Pancreas (tissue), 10 donors: ENCODE results near the gene CFAP69. TPM values are rescaled to one million over a fixed set of nuclear protein-coding genes. Genes with fewer than 3 reads are reported as not detected.

Experiments used
- ATAC-seq, 4 donors: fragments of 200-7000 bp; cut with Tn5 transposase; one replicate each; pipeline versions ENCODE4 v1.8.0 to v1.9.1; 2020; ENCODE audit warnings: mild to moderate bottlenecking in 4 of 4, moderate library complexity in 4 of 4
- DNase-seq, 6 donors: peaks; one replicate each; pipeline ENCODE4 v3.0.0-alpha.2; 2020
- FAIRE-seq: peaks from 2 replicates; lab custom pipeline; 2012; peaks lifted over from hg19 to GRCh38; lab: Jason Lieb, UNC
- H3K27ac ChIP-seq, 4 donors: fragments of 200-600 bp; sonication (generic); 1 replicate in 3 of 4; 2 replicates in 1 of 4; pipeline versions ENCODE4 v1.5.0 to v1.8.0; 2020
- H3K27me3 ChIP-seq, 4 donors: fragments of 200-600 bp; one replicate each; pipeline ENCODE4 v1.8.0; 2021
- H3K36me3 ChIP-seq, 3 donors: fragments of 200-600 bp; sonication (generic) in 1 of 3; one replicate each; pipeline versions ENCODE4 v1.5.0 to v1.8.0; 2020 to 2021
- H3K4me1 ChIP-seq, 3 donors: fragments of 200-600 bp; one replicate each; pipeline ENCODE4 v1.8.0; 2021
- H3K4me3 ChIP-seq, 4 donors: fragments of 200-600 bp; sonication (generic) in 2 of 4; one replicate each; pipeline versions ENCODE4 v1.5.0 to v1.8.0; 2020 to 2021
- H3K9me3 ChIP-seq, 4 donors: fragments of 200-600 bp; one replicate each; pipeline ENCODE4 v1.8.0; 2021
- WGBS, 2 donors: extraction: QIAGEN DNeasy Blood & Tissue Kit; methylation state at CpG; one replicate each; pipeline ENCODE4 v1.1.7; 2013; 5-methylcytosine and 5-hydroxymethylcytosine counted together
- intact Hi-C, 3 donors: fragments of 100-400 bp; cut with DNase I; formaldehyde crosslinking; loops; one replicate each; pipeline versions ENCODE4 v1.11.1 to v1.14.2; 2022
- polyA plus RNA-seq, 2 donors: library from polyadenylated mRNA; stranded (reverse); fragments of 200-250 nt; gene quantifications; one replicate each; pipeline ENCODE4 v1.2.3, GENCODE V29; 2013
- total RNA-seq, 6 donors: library from RNA; stranded (reverse); fragmentation: NEBNext Ultra II Directional in 4 of 6; extraction: Animal tissue kit (Norgen Biotek cat#: 25700) in 4 of 6; gene quantifications; one replicate each; pipeline versions ENCODE4 v1.2.1 to v1.2.4, GENCODE V29; 2021 to 2023
- TF ChIP-seq, protein P1 (sequence below), 4 donors: fragments of 200-600 bp; sonication (generic) in 3 of 4; IDR thresholded peaks; one replicate each; pipeline versions ENCODE4 v1.5.0 to v1.8.0; 2021; ENCODE audit warnings: antibody characterized with exemption in 4 of 4
- donor health status: healthy with polysubstance abuse.
- donor health status: DM: no; HTN: no; CAD: no; lungs with moderate emphysema.
- donor health status: DM: no; HTN: no; CAD: no.
- donor health status: control.
- donor health status: control.
- donor health status: Bipolar disorder and iron deficiency.
- donor health status: DM: yes; HTN: yes; CAD: no.
- donor health status: DM: no; HTN: no; CAD: no.
- donor health status: DM: no; HTN: no; CAD: no.
- donor health status: DM: yes; HTN: yes; CAD: no.

Gene CFAP69
- total and polyA plus RNA-seq, 8 donors = 2.6 to 12.8 (median 4.1) TPM

DNA sequence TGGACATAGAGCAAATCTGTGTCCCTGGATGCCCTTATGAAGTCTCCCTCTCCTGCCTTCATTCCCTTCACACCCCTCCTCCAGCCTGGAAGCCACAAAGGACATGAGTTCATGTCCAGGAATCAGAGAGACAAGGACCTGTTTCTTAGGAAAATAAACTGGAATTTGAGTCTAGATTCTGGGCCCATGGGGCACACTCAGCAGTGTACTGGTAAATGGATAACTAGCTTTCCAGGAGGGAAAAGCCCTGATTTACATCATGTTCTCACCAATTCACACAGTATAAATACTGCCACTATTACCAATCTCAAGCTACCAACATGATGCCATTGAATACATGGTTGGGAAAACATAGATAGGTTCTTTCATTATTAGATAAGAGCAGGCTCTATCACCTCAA is 66.2 kb downstream of the CFAP69 start:
- ATAC-seq (no peak), DNase-seq (no peak), FAIRE-seq (no peak)
- intact Hi-C loops = no loop called here
- Histone ChIP-seq H3K4me3 (no peak overlapping the region), H3K27me3 (no peaks in the 10 kb centered on the region), H3K27ac (no peak overlapping the region), H3K36me3 (no peaks in the 10 kb centered on the region), H3K9me3 (no peaks in the 10 kb centered on the region), H3K4me1 (no peaks in the 10 kb centered on the region)
- TF ChIP-seq, protein P1, sequence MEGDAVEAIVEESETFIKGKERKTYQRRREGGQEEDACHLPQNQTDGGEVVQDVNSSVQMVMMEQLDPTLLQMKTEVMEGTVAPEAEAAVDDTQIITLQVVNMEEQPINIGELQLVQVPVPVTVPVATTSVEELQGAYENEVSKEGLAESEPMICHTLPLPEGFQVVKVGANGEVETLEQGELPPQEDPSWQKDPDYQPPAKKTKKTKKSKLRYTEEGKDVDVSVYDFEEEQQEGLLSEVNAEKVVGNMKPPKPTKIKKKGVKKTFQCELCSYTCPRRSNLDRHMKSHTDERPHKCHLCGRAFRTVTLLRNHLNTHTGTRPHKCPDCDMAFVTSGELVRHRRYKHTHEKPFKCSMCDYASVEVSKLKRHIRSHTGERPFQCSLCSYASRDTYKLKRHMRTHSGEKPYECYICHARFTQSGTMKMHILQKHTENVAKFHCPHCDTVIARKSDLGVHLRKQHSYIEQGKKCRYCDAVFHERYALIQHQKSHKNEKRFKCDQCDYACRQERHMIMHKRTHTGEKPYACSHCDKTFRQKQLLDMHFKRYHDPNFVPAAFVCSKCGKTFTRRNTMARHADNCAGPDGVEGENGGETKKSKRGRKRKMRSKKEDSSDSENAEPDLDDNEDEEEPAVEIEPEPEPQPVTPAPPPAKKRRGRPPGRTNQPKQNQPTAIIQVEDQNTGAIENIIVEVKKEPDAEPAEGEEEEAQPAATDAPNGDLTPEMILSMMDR (IDR thresholded peaks at IDR 0.05) = no peak

DNA sequence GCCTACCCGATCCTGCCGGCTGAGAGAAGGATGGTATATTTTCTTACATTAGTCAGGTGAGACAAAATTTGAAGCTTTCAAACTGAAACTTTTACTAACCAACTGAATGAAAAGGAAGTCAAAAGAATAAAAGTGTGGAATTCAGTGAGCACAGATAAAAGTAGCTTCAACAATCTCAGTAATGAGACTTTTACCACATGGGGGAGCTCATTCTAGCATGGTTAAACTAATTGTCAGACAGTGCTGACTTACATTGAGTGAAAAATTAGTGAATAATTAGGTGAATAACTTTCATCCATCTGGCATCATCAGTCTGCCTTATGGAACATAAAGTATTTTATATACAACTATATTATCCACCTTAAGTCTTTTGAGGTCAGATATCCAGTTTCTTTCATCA is 67.8 kb downstream of the CFAP69 start:
- no peak overlapping the region for H3K27ac ChIP-seq
- H3K4me1 ChIP-seq = no peaks in the 10 kb centered on the region
- no peaks in the 10 kb centered on the region for H3K27me3 ChIP-seq
- FAIRE-seq (no peak), ATAC-seq (no peak), DNase-seq (no peak)
- H3K4me3 ChIP-seq = no peak overlapping the region
- H3K9me3 ChIP-seq = no peaks in the 10 kb centered on the region
- 81 to 90% methylated on average over 2 of the region's 2 CpGs for WGBS, 2 donors
- intact Hi-C loops = no loop called here
- H3K36me3 ChIP-seq = no peaks in the 10 kb centered on the region
- TF ChIP-seq, protein P1 (IDR thresholded peaks at IDR 0.05) = no peak

DNA sequence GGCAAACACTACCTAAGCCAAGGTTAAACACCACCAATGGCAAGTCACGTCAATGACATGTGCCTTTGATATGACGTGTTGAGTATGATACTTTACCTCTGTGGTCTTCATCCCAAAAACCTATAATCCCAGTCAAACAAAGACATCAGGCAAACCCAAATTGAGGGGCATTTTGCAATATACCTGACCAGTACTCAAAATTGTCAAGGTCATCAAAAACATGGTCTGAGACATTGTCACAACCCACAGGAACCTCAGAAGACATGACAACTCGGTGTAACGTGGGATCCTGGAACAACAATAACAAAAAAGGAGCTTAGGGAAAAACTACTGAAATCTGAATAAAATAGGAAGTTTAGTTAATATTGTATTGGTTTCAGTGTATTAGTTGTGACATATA is 68.9 kb downstream of the CFAP69 start:
- intact Hi-C loops = no loop called here

DNA sequence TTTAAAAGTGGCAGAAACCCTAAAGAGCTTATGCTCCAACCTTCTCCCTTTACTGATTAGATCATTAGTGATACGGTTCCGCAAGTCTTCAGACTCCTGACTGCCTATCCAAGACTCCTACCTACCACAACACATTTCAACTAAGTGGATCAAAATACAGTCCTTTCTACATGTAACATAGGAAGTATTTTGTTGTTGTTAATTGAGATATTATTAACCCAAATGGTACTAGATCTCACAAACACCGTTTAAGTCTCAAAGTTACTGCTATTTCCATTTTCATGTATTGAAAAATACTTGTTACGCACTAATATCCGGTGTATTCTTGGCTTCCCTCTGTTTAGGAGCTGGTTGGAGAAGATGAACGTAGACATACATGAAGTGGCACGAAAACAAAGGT is 75.0 kb downstream of the CFAP69 start:
- H3K4me1 ChIP-seq = peaks cover 0 to 6% (median 0%) of the 10 kb centered on the region in 3 donors
- H3K27ac ChIP-seq = no peak overlapping the region
- FAIRE-seq (no peak), ATAC-seq (no peak), DNase-seq (no peak)
- WGBS, 2 donors = 78 to 82% methylated on average over 7 of the region's 7 CpGs
- no peak overlapping the region for H3K4me3 ChIP-seq
- no peaks in the 10 kb centered on the region for H3K9me3 ChIP-seq
- no peaks in the 10 kb centered on the region for H3K36me3 ChIP-seq
- peaks cover 0 to 28% (median 1%) of the 10 kb centered on the region in 4 donors for H3K27me3 ChIP-seq
- intact Hi-C loops = no loop called here
- TF ChIP-seq, protein P1 (IDR thresholded peaks at IDR 0.05) = no peak

More for the DNA sequence above, 68.9 kb downstream of the CFAP69 start:
- H3K27me3 ChIP-seq = peaks cover 0 to 7% (median 0%) of the 10 kb centered on the region in 4 donors
- no peak overlapping the region for H3K4me3 ChIP-seq
- H3K9me3 ChIP-seq = no peaks in the 10 kb centered on the region
- TF ChIP-seq, protein P1 (IDR thresholded peaks at IDR 0.05) = no peak
- FAIRE-seq (no peak), ATAC-seq (no peak), DNase-seq (no peak)
- no peak overlapping the region for H3K27ac ChIP-seq
- WGBS, 2 donors = 60 to 72% methylated on average over 4 of the region's 4 CpGs
- H3K4me1 ChIP-seq = no peaks in the 10 kb centered on the region
- no peaks in the 10 kb centered on the region for H3K36me3 ChIP-seq

DNA sequence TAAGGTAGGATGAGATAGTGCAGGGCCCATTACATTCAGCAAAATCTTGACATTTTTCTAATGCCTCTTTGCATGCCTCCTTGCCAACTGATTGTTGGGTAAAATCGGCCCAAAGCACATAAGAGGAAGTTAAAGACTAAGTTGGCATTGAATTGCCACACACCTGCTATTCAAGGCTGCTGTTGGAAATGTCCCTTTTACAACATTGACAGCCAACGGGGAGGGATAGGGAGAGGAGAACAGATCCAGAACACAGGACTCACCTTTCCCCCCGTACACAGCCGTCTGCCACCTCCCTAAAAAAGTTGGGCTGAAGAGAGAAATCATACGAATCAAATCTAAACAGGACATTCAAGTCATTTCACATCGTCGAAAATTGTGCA is 75.4 kb downstream of the CFAP69 start:
- FAIRE-seq = no peak
- 14 to 19% methylated on average over 7 of the region's 7 CpGs for WGBS, 2 donors
- no peak for ATAC-seq
- Histone ChIP-seq H3K27me3 (peaks cover 0 to 28% (median 1%) of the 10 kb centered on the region in 4 donors), H3K9me3 (no peaks in the 10 kb centered on the region), H3K36me3 (no peaks in the 10 kb centered on the region), H3K4me1 (peaks cover 0 to 6% (median 0%) of the 10 kb centered on the region in 3 donors), H3K27ac (no peak overlapping the region), H3K4me3 (no peak overlapping the region)
- no peak for DNase-seq
- intact Hi-C loops = no loop called here
- TF ChIP-seq, protein P1 (IDR thresholded peaks at IDR 0.05) = no peak
